GM12878 (cell line): ENCODE measurements around the gene MED25. TPM values are rescaled to one million over a fixed set of nuclear protein-coding genes. Genes with fewer than 3 reads are reported as not detected.

Experiments
- ATAC-seq: fragments of 200-7000 bp; cut with Tn5 transposase; 3 replicates; pipeline ENCODE4 v1.9.1; 2020; ENCODE audit warnings: mild to moderate bottlenecking, moderate library complexity
- BruUV-seq: library from RNA; stranded (reverse); fragments of 400-500 nt; replicated peaks from 2 replicates; lab custom pipeline; 2021; lab: Mats Ljungman, UMichigan
- CTCF ChIA-PET: fragments of 300-600 bp; sonication (Branson Sonifier 250); formaldehyde crosslinking; extraction: SDS; loops from one replicate; lab custom pipeline; 2021; ENCODE audit warnings: inconsistent platforms; lab: Yijun Ruan, JAX
- POLR2A ChIA-PET: fragments of 350-600 bp; formaldehyde crosslinking; extraction: SDS; loops from one replicate; lab custom pipeline; 2021; ENCODE audit warnings: inconsistent platforms; lab: Charles Lee
- RAD21 ChIA-PET: fragments of 300-600 bp; sonication (Branson Sonifier 250); formaldehyde crosslinking; loops from one replicate; lab custom pipeline; 2023; ENCODE audit warnings: antibody characterized with exemption; ENCODE audit not compliant: unreplicated experiment; lab: Charles Lee
- SMC1A ChIA-PET: fragments of 300-600 bp; sonication (Branson Sonifier 250); formaldehyde crosslinking; loops from one replicate; lab custom pipeline; 2023; ENCODE audit not compliant: unreplicated experiment, uncharacterized antibody; lab: Charles Lee
- DNase-seq: peaks from one replicate; pipeline ENCODE4 v3.0.0-alpha.2; 2011; ENCODE audit warnings: low read depth, low spot score
- FAIRE-seq: peaks from 3 replicates; lab custom pipeline; 2011; peaks lifted over from hg19 to GRCh38; lab: Jason Lieb, UNC
- H2AFZ ChIP-seq: 2 replicates; pipeline ENCODE4 v1.6.0; 2011; ENCODE audit warnings: low read depth, low read length, control low read depth; ENCODE audit not compliant: control insufficient read depth
- H3K27ac ChIP-seq: 2 replicates; pipeline ENCODE4 v1.5.1; 2011; ENCODE audit warnings: control low read depth; ENCODE audit not compliant: control insufficient read depth, insufficient read depth
- H3K27me3 ChIP-seq, 2 experiments: replicated peaks in 1 of 2; 2 replicates each; pipeline versions ENCODE4 v1.6.0 to v1.6.1; 2011; ENCODE audit warnings: low read length in 1 of 2; ENCODE audit not compliant: control insufficient read depth in 2 of 2, insufficient read depth in 2 of 2
- H3K36me3 ChIP-seq, 2 experiments: 2 replicates each; pipeline ENCODE4 v1.5.1; 2011; ENCODE audit warnings: low read length in 1 of 2; ENCODE audit not compliant: control insufficient read depth in 2 of 2, insufficient read depth in 2 of 2
- H3K4me1 ChIP-seq: 2 replicates; pipeline ENCODE4 v1.6.1; 2011; ENCODE audit warnings: mild to moderate bottlenecking, low read length, moderate library complexity, mixed read lengths; ENCODE audit not compliant: control insufficient read depth, insufficient read depth
- H3K4me2 ChIP-seq: 2 replicates; pipeline ENCODE4 v1.6.0; 2011; ENCODE audit warnings: control low read depth; ENCODE audit not compliant: control insufficient read depth, insufficient read depth
- H3K4me3 ChIP-seq: fragments of 200-600 bp; sonication (generic); 2 replicates; pipeline ENCODE4 v1.5.1; 2016
- H3K79me2 ChIP-seq: 2 replicates; pipeline ENCODE4 v1.6.0; 2011; ENCODE audit warnings: low read length; ENCODE audit not compliant: control insufficient read depth, insufficient read depth
- H3K9ac ChIP-seq: 2 replicates; pipeline ENCODE4 v1.8.0; 2011; ENCODE audit warnings: low read length, control low read depth, mixed read lengths; ENCODE audit not compliant: control insufficient read depth, insufficient read depth
- H3K9me3 ChIP-seq: replicated peaks from 3 replicates; pipeline ENCODE4 v1.5.1; 2011; ENCODE audit warnings: mild to moderate bottlenecking, low read length; ENCODE audit not compliant: control insufficient read depth, insufficient read depth
- H4K20me1 ChIP-seq: 2 replicates; pipeline ENCODE4 v1.6.0; 2011; ENCODE audit not compliant: control insufficient read depth, insufficient read depth
- ATF7 ChIP-seq: fragments of 450-650 bp; IDR thresholded peaks from 2 replicates; pipeline ENCODE4 v1.6.1; 2016; ENCODE audit warnings: low read depth, mild to moderate bottlenecking
- CHD2 ChIP-seq: IDR thresholded peaks from 2 replicates; pipeline ENCODE4 v1.6.1; 2011; ENCODE audit warnings: low read depth, low read length, improper control_type of control experiment, borderline replicate concordance
- HDAC2 ChIP-seq: fragments of 200-600 bp; sonication (generic); IDR thresholded peaks from 2 replicates; pipeline ENCODE4 v1.6.1; 2017
- NFYB ChIP-seq: IDR thresholded peaks from 2 replicates; pipeline ENCODE4 v1.6.1; 2011; ENCODE audit warnings: low read depth, mild to moderate bottlenecking, low read length, improper control_type of control experiment, moderate library complexity; ENCODE audit not compliant: insufficient read depth
- POLR2AphosphoS5 ChIP-seq: IDR thresholded peaks from 2 replicates; pipeline ENCODE4 v1.6.1; 2011; ENCODE audit warnings: mild to moderate bottlenecking, low read length, inconsistent platforms
- RAD21 ChIP-seq: IDR thresholded peaks from 2 replicates; pipeline ENCODE4 v1.6.1; 2011; ENCODE audit warnings: mild to moderate bottlenecking, low read depth, low read length, moderate library complexity; ENCODE audit not compliant: insufficient read depth
- RAD51 ChIP-seq: fragments of 450-650 bp; IDR thresholded peaks from 2 replicates; pipeline ENCODE4 v1.6.1; 2016; ENCODE audit warnings: moderate library complexity, mild to moderate bottlenecking, inconsistent platforms
- SMARCA5 ChIP-seq: fragments of 450-650 bp; IDR thresholded peaks from 2 replicates; pipeline ENCODE4 v1.6.1; 2017; ENCODE audit warnings: mild to moderate bottlenecking
- SRF ChIP-seq, 2 experiments: IDR thresholded peaks; 2 replicates each; pipeline ENCODE4 v1.6.1; 2011; ENCODE audit warnings: low read depth in 2 of 2, low read length in 2 of 2, mild to moderate bottlenecking in 1 of 2, moderate library complexity in 1 of 2
- SUPT20H ChIP-seq: IDR thresholded peaks from 2 replicates; pipeline ENCODE4 v1.6.1; 2011; ENCODE audit warnings: low read depth, mild to moderate bottlenecking, low read length, moderate library complexity, borderline replicate concordance; ENCODE audit not compliant: control insufficient read depth
- WRNIP1 ChIP-seq: IDR thresholded peaks from 2 replicates; pipeline ENCODE4 v1.6.1; 2011; ENCODE audit warnings: low read depth, low read length, improper control_type of control experiment, borderline replicate concordance
- WGBS: methylation state at CpG from one replicate; pipeline ENCODE4 v1.1.6; 2016; ENCODE audit warnings: low lambda C conversion rate; ENCODE audit not compliant: insufficient replicate concordance, insufficient coverage; ENCODE audit errors: missing lambda C conversion rate; 5-methylcytosine and 5-hydroxymethylcytosine counted together
- in situ Hi-C: fragments of 300-500 bp; cut with MboI; formaldehyde crosslinking; loops from 9 replicates; pipeline ENCODE4 v1.14.3; 2018; ENCODE audit warnings: mixed read lengths
- intact Hi-C: fragments of 100-400 bp; cut with micrococcal nuclease; formaldehyde crosslinking; loops from one replicate; pipeline ENCODE4 v1.14.2; 2022; ENCODE audit not compliant: unreplicated experiment
- polyA plus RNA-seq, 11 experiments: library from polyadenylated mRNA; depleted of rRNA in 4 of 11; unstranded in 6 of 11; stranded (reverse) in 5 of 11; fragments of >200 nt; fragmentation: Nextera tagmentation in 4 of 11; fragmentation: Illumina TruSeq in 1 of 11; extraction: Ambion mirVana in 4 of 11; extraction: Trizol in 1 of 11; gene quantifications; 1 replicate in 1 of 11; 2 replicates in 10 of 11; pipeline versions ENCODE4 v1.2.1 to v1.2.3, GENCODE V29; 2011 to 2016; ENCODE audit warnings: inconsistent platforms in 2 of 11, missing spikeins in 2 of 11, low read depth in 1 of 11
- total RNA-seq, 4 experiments: library from RNA; depleted of rRNA in 3 of 4; stranded (reverse); fragments of >200 nt in 3 of 4; fragmentation: Illumina TruSeq in 1 of 4; extraction: Trizol in 1 of 4; gene quantifications; 2 replicates each; pipeline versions ENCODE4 v1.2.1 to v1.2.3, GENCODE V29; 2013 to 2021
- TF ChIP-seq, protein P1 (sequence below): fragments of 450-650 bp; IDR thresholded peaks from 2 replicates; pipeline ENCODE4 v1.6.1; 2016; ENCODE audit warnings: mild to moderate bottlenecking

MED25 gene
- total and polyA plus RNA-seq, 10 of the 15 experiments (the other 5 are each of a cell fraction or from before 2014, with no cell fraction given) = 3.5 to 53.9 (median 17.1) TPM

DNA sequence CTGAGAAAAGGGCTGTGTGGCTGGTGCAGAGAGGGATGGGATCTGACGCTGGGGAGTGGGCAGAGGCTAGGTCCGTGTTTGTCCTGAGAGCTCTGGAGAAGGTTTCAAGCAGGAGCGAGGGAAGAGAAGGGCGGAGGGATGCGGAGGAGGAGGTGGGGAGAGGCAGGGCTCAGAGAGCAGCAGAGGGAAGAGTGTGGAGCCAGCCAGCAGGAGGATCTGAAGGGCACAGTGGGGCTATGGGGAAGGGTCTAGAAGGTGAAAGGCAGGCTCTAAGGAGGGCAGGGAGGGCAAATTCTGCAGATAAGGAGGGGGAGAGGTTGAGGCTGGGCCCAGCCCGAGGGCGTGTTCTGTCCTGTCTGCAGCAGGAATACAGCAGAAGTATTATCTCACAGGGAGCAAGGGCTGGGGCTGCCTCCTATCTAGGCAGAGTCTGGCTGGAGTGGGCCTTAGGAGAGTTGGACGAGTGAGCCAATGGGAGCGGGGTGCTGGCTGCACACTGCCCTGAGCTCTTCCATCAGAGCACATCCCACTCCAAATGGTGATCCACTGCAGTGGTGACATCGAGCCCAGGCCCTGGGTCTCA, 45.1 kb upstream of the MED25 start (continued):
- TF ChIP-seq POLR2AphosphoS5 (no peak), CHD2 (no peak), SRF (IDR thresholded peaks at IDR 0.05; ENCODE audit: low read depth in 2 of 2, low read length in 2 of 2) (no peak), RAD51 (no peak)
- TF ChIP-seq, protein P1, sequence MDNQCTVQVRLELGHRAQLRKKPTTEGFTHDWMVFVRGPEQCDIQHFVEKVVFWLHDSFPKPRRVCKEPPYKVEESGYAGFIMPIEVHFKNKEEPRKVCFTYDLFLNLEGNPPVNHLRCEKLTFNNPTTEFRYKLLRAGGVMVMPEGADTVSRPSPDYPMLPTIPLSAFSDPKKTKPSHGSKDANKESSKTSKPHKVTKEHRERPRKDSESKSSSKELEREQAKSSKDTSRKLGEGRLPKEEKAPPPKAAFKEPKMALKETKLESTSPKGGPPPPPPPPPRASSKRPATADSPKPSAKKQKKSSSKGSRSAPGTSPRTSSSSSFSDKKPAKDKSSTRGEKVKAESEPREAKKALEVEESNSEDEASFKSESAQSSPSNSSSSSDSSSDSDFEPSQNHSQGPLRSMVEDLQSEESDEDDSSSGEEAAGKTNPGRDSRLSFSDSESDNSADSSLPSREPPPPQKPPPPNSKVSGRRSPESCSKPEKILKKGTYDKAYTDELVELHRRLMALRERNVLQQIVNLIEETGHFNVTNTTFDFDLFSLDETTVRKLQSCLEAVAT = no peak

DNA sequence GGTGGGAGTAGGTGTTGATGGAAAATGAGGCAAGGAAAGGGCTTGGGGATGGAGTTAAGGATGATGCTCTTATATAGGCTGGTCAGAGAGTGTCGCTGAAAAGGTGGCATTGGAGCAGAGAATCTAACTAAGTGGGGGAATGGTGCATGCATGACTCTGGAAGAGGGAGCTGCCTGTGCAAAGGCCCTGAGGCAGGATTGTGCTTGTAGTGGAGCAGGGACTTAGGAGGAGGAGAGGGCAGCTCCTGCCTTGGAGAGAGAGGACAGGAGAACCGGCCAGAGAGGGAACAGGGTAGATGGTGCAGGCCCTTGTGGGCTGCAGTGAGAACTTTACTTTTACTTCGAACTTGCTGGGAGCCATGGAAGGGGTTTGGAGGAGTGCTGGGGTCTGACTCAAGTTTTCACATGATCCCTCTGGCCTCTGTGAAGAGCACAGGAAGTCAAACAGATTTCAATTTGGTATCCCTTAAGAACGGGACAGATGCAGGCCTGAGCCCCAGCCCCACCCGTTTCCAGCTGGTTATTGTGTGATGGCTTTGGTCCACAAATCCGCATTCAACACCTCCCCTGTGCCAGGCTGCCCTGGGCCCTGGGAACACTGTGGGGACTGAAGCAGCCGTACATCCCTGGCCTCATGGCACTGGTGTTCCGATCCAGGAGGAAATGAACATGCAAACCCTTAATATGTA, 44.3 kb upstream of the MED25 start:
- intact Hi-C loops (no loop called here), in situ Hi-C loops (no loop called here)
- ATAC-seq (no peak), FAIRE-seq (no peak), DNase-seq (no peak)
- Histone ChIP-seq H3K4me3 (no peak overlapping the region), H3K36me3 (peaks cover 0 to 2% of the 10 kb centered on the region in 2 experiments; a peak in 2 of 4 replicates), H3K27ac (no peak overlapping the region), H3K9ac (no peak overlapping the region), H2AFZ (no peak overlapping the region), H3K4me1 (no peaks in the 10 kb centered on the region), H3K27me3 (no peaks in the 10 kb centered on the region), H3K9me3 (no peaks in the 10 kb centered on the region), H3K4me2 (no peak overlapping the region), H4K20me1 (no peaks in the 10 kb centered on the region), H3K79me2 (peaks cover 6% of the 10 kb centered on the region)
- BruUV-seq = no TSS peak
- ChIA-PET POLR2A (no interaction called here), RAD21 (no interaction called here), SMC1A (no interaction called here), CTCF (no interaction called here)
- WGBS = 96% methylated on average over 8 of the region's 8 CpGs
- no peak for TF ChIP-seq RAD21
- TF ChIP-seq SUPT20H = no peak
- TF ChIP-seq SMARCA5 = no peak
- no peak for TF ChIP-seq NFYB
- no peak for TF ChIP-seq ATF7
- no peak for TF ChIP-seq HDAC2
- TF ChIP-seq WRNIP1 = no peak
